OCI-LY1 (cell line): Measurements from ENCODE around the gene CLEC11A.

ENCODE experiments used
- EZH2 ChIP-seq: fragments of 200-600 bp; sonication (generic), shearing (Covaris generic); IDR thresholded peaks from 2 replicates; pipeline ENCODE4 v1.8.0; 2017; ENCODE audit warnings: borderline replicate concordance, mixed run types, mild to moderate bottlenecking, antibody characterized with exemption, low read length, moderate library complexity, mixed read lengths
- TF ChIP-seq, protein P1 (sequence below): fragments of 200-600 bp; sonication (generic), shearing (Covaris generic); IDR thresholded peaks from 2 replicates; pipeline ENCODE4 v1.5.1; 2017; ENCODE audit warnings: mild to moderate bottlenecking, antibody characterized with exemption, low read length, moderate library complexity, mixed read lengths

DNA sequence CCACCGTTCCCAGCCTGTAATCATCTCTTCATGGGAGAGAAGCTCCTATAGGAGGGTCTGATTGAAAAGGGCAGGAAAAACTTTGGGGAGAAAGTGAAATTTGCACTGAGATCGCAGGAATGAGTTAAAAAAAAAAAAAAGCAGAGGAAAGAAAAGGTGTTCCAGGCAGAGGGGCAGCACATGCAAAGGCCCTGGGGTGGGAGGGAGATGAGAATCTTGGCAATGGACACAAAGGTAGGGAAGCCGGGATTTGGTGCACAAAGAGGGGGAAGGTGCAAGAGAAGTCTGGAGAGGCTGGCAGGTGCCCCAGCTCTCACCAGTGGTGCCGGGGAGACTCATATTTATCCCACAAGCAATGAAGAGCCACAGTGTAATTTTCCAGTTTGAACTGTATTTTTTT, 30.7 kb downstream of the CLEC11A start:
- TF ChIP-seq, protein P1, sequence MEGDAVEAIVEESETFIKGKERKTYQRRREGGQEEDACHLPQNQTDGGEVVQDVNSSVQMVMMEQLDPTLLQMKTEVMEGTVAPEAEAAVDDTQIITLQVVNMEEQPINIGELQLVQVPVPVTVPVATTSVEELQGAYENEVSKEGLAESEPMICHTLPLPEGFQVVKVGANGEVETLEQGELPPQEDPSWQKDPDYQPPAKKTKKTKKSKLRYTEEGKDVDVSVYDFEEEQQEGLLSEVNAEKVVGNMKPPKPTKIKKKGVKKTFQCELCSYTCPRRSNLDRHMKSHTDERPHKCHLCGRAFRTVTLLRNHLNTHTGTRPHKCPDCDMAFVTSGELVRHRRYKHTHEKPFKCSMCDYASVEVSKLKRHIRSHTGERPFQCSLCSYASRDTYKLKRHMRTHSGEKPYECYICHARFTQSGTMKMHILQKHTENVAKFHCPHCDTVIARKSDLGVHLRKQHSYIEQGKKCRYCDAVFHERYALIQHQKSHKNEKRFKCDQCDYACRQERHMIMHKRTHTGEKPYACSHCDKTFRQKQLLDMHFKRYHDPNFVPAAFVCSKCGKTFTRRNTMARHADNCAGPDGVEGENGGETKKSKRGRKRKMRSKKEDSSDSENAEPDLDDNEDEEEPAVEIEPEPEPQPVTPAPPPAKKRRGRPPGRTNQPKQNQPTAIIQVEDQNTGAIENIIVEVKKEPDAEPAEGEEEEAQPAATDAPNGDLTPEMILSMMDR: no peak
- no peak for TF ChIP-seq EZH2
